Immature natural killer cell (primary cell): ENCODE data around the gene TMEM51. TPM values are rescaled to one million over a fixed set of nuclear protein-coding genes. Genes with fewer than 3 reads are reported as not detected.

Experiments used
- DNase-seq, 3 donors: peaks; one replicate each; pipeline ENCODE4 v3.0.0; 2022; ENCODE audit warnings: mixed read lengths in 1 of 3
- H3K27ac Mint-ChIP-seq, 6 donors: one replicate each; pipeline ENCODE4 v1.8.0; 2020; ENCODE audit warnings: mixed read lengths in 6 of 6, mild to moderate bottlenecking in 5 of 6, inconsistent platforms in 4 of 6, moderate library complexity in 3 of 6
- H3K27me3 Mint-ChIP-seq, 3 donors: one replicate each; pipeline ENCODE4 v1.8.0; 2020 to 2021; ENCODE audit warnings: low read depth in 3 of 3, mild to moderate bottlenecking in 3 of 3, mixed read lengths in 3 of 3, moderate library complexity in 3 of 3, inconsistent platforms in 1 of 3
- H3K36me3 Mint-ChIP-seq, 3 donors: one replicate each; pipeline ENCODE4 v1.8.0; 2020; ENCODE audit warnings: mixed read lengths in 3 of 3, inconsistent platforms in 2 of 3, mild to moderate bottlenecking in 2 of 3
- H3K4me1 Mint-ChIP-seq, 2 donors: one replicate each; pipeline ENCODE4 v1.8.0; 2020; ENCODE audit warnings: inconsistent platforms in 2 of 2, mild to moderate bottlenecking in 2 of 2, mixed read lengths in 2 of 2, moderate library complexity in 1 of 2
- H3K4me3 Mint-ChIP-seq, 5 donors: one replicate each; pipeline ENCODE4 v1.8.0; 2020; ENCODE audit warnings: mild to moderate bottlenecking in 5 of 5, mixed read lengths in 5 of 5, inconsistent platforms in 3 of 5, moderate library complexity in 3 of 5
- H3K9me3 Mint-ChIP-seq, 6 donors: one replicate each; pipeline ENCODE4 v1.8.0; 2020; ENCODE audit warnings: mild to moderate bottlenecking in 6 of 6, mixed read lengths in 6 of 6, inconsistent platforms in 4 of 6, moderate library complexity in 3 of 6
- polyA plus RNA-seq, 3 donors: library from polyadenylated mRNA; unstranded; fragments of 300-500 nt; fragmentation: Illumina TruSeq; gene quantifications; one replicate each; pipeline ENCODE4 v1.2.3, GENCODE V29; 2021

The TMEM51 gene
- polyA plus RNA-seq, 3 donors from 2014 or later: not detected

GRCh38 chr1:15243275-15244043 is 89.9 kb downstream of the TMEM51 start:
- DNase-seq: no peak
- Mint-ChIP-seq H3K4me3 (no peak overlapping the region), H3K36me3 (peaks cover 0 to 6% (median 0%) of the 10 kb centered on the region in 3 donors), H3K27ac (no peak overlapping the region), H3K9me3 (no peaks in the 10 kb centered on the region), H3K27me3 (peaks cover 2 to 15% (median 13%) of the 10 kb centered on the region in 3 donors), H3K4me1 (peaks cover 27 to 35% of the 10 kb centered on the region in 2 donors)

GRCh38 chr1:15244813-15245212 is 91.3 kb downstream of the TMEM51 start:
- peaks cover 0 to 6% (median 0%) of the 10 kb centered on the region in 3 donors for H3K36me3 Mint-ChIP-seq
- no peak for DNase-seq
- peaks cover 40 to 49% of the 10 kb centered on the region in 2 donors for H3K4me1 Mint-ChIP-seq
- peak overlapping the region in 1 of 6 donors; percentile 39 for H3K27ac Mint-ChIP-seq
- H3K27me3 Mint-ChIP-seq: peaks cover 6 to 18% (median 16%) of the 10 kb centered on the region in 3 donors
- peak overlapping the region in 1 of 5 donors; percentile 47 for H3K4me3 Mint-ChIP-seq
- H3K9me3 Mint-ChIP-seq: no peaks in the 10 kb centered on the region

- no peak for DNase-seq
- H3K9me3 Mint-ChIP-seq: no peaks in the 10 kb centered on the region
- H3K27me3 Mint-ChIP-seq: peaks cover 6 to 18% (median 16%) of the 10 kb centered on the region in 3 donors
- H3K4me3 Mint-ChIP-seq: peak overlapping the region in 4 of 5 donors; percentile 50 to 82 (median 65)
- peaks cover 0 to 6% (median 0%) of the 10 kb centered on the region in 3 donors for H3K36me3 Mint-ChIP-seq
- peak overlapping the region in 1 of 6 donors; percentile 25 for H3K27ac Mint-ChIP-seq
- H3K4me1 Mint-ChIP-seq: peaks cover 49 to 57% of the 10 kb centered on the region in 2 donors
These were observed 92.2 kb downstream of the TMEM51 start for GRCh38 chr1:15245593-15246360.

- H3K36me3 Mint-ChIP-seq: peaks cover 0 to 6% (median 0%) of the 10 kb centered on the region in 3 donors
- H3K9me3 Mint-ChIP-seq: no peaks in the 10 kb centered on the region
- peak within 1 kb of the TSS; percentile 72 to 82 (median 77) for H3K4me3 Mint-ChIP-seq
- peaks cover 59 to 68% of the 10 kb centered on the region in 2 donors for H3K4me1 Mint-ChIP-seq
- peaks cover 6 to 18% (median 16%) of the 10 kb centered on the region in 3 donors for H3K27me3 Mint-ChIP-seq
- DNase-seq: peak; percentile 53 to 73 (median 55)
- peak within 1 kb of the TSS in 5 of 6 donors; percentile 25 to 86 (median 51) for H3K27ac Mint-ChIP-seq
These were observed 93.5 kb downstream of the TMEM51 start, which contains the start of gene FHAD1 for GRCh38 chr1:15246960-15247614. FHAD1 (plus strand) TSS chr1:15247223; CDS start chr1:15251785, 4,562 bp downstream.

GRCh38 chr1:15248216-15248615 is 94.7 kb downstream of the TMEM51 start:
- Mint-ChIP-seq H3K4me1 (peaks cover 70 to 79% of the 10 kb centered on the region in 2 donors), H3K9me3 (no peaks in the 10 kb centered on the region), H3K27me3 (peaks cover 6 to 23% (median 20%) of the 10 kb centered on the region in 3 donors), H3K27ac (peak overlapping the region in 5 of 6 donors; percentile 1 to 86 (median 51)), H3K36me3 (no peaks in the 10 kb centered on the region), H3K4me3 (peak overlapping the region; percentile 43 to 78 (median 77))
- no peak for DNase-seq

GRCh38 chr1:15249081-15249480 is 95.5 kb downstream of the TMEM51 start:
- Mint-ChIP-seq H3K27me3 (peaks cover 6 to 23% (median 20%) of the 10 kb centered on the region in 3 donors), H3K27ac (peak overlapping the region; percentile 68 to 93 (median 81)), H3K36me3 (no peaks in the 10 kb centered on the region), H3K4me1 (peaks cover 79 to 88% of the 10 kb centered on the region in 2 donors), H3K9me3 (no peaks in the 10 kb centered on the region), H3K4me3 (peak overlapping the region; percentile 55 to 76 (median 68))
- peak; percentile 68 to 76 (median 74) for DNase-seq

- Mint-ChIP-seq H3K36me3 (no peaks in the 10 kb centered on the region), H3K27ac (peak overlapping the region in 5 of 6 donors; percentile 38 to 82 (median 54)), H3K4me3 (peak overlapping the region; percentile 10 to 70 (median 60)), H3K9me3 (no peaks in the 10 kb centered on the region), H3K4me1 (peaks cover 67 to 70% of the 10 kb centered on the region in 2 donors), H3K27me3 (peaks cover 3 to 16% (median 13%) of the 10 kb centered on the region in 3 donors)
- DNase-seq: peak in 1 of 3 donors; percentile 14
These were observed 98.6 kb downstream of the TMEM51 start for GRCh38 chr1:15251857-15252835.

GRCh38 chr1:15254559-15254958 is 101.0 kb downstream of the TMEM51 start:
- no peak overlapping the region for H3K27ac Mint-ChIP-seq
- no peak for DNase-seq
- H3K27me3 Mint-ChIP-seq: peaks cover 2 to 10% (median 5%) of the 10 kb centered on the region in 3 donors
- H3K9me3 Mint-ChIP-seq: no peaks in the 10 kb centered on the region
- H3K4me3 Mint-ChIP-seq: no peak overlapping the region
- no peaks in the 10 kb centered on the region for H3K36me3 Mint-ChIP-seq
- H3K4me1 Mint-ChIP-seq: peaks cover 45 to 50% of the 10 kb centered on the region in 2 donors

GRCh38 chr1:15255582-15256149 is 102.1 kb downstream of the TMEM51 start:
- DNase-seq: no peak
- Mint-ChIP-seq H3K9me3 (no peaks in the 10 kb centered on the region), H3K4me3 (no peak overlapping the region), H3K27me3 (peaks cover 2 to 10% (median 5%) of the 10 kb centered on the region in 3 donors), H3K36me3 (no peaks in the 10 kb centered on the region), H3K4me1 (peaks cover 34 to 39% of the 10 kb centered on the region in 2 donors), H3K27ac (no peak overlapping the region)

- no peak for DNase-seq
- peaks cover 5 to 10% (median 6%) of the 10 kb centered on the region in 3 donors for H3K27me3 Mint-ChIP-seq
- no peak overlapping the region for H3K4me3 Mint-ChIP-seq
- H3K27ac Mint-ChIP-seq: no peak overlapping the region
- peaks cover 37 to 42% of the 10 kb centered on the region in 2 donors for H3K4me1 Mint-ChIP-seq
- no peaks in the 10 kb centered on the region for H3K36me3 Mint-ChIP-seq
- H3K9me3 Mint-ChIP-seq: no peaks in the 10 kb centered on the region
These were observed 103.0 kb downstream of the TMEM51 start for GRCh38 chr1:15256584-15256983.

- H3K4me1 Mint-ChIP-seq: peaks cover 37 to 42% of the 10 kb centered on the region in 2 donors
- peaks cover 5 to 10% (median 7%) of the 10 kb centered on the region in 3 donors for H3K27me3 Mint-ChIP-seq
- no peak overlapping the region for H3K27ac Mint-ChIP-seq
- H3K36me3 Mint-ChIP-seq: no peaks in the 10 kb centered on the region
- no peaks in the 10 kb centered on the region for H3K9me3 Mint-ChIP-seq
- no peak overlapping the region for H3K4me3 Mint-ChIP-seq
- no peak for DNase-seq
These were observed 103.8 kb downstream of the TMEM51 start for GRCh38 chr1:15257309-15257708.
